Activated T-helper 2 cell treated with anti-CD3 and anti-CD28 coated beads, Interferon-gamma antibody, Interleukin-2, Interleukin-4, amounts not matched to agents 10 μg/mL and 5 μg/mL and 100 μg/mL, durations not matched to agents 14 hours and 24 hours and 36 hours (primary cell): ENCODE results near the gene GAS2L3. TPM values are rescaled to one million over a fixed set of nuclear protein-coding genes. Genes with fewer than 3 reads are reported as not detected.
A peak's percentile ranks its signal among the peaks of the same experiment; 100 is the strongest.

Experiments
- DNase-seq: peaks from one replicate; pipeline ENCODE4 v3.0.0; 2021; ENCODE audit warnings: low spot score
- H3K27ac Mint-ChIP-seq: one replicate; pipeline ENCODE4 v1.8.0; 2021; ENCODE audit warnings: mixed read lengths
- H3K27me3 Mint-ChIP-seq: one replicate; pipeline ENCODE4 v1.8.0; 2021; ENCODE audit warnings: low read depth, mixed read lengths
- H3K36me3 Mint-ChIP-seq: one replicate; pipeline ENCODE4 v1.8.0; 2021; ENCODE audit warnings: low read depth, mixed read lengths
- H3K4me1 Mint-ChIP-seq: one replicate; pipeline ENCODE4 v1.8.0; 2021; ENCODE audit warnings: low read depth, mixed read lengths
- H3K4me3 Mint-ChIP-seq: one replicate; pipeline ENCODE4 v1.8.0; 2021; ENCODE audit warnings: low read depth, mild to moderate bottlenecking, moderate library complexity, mixed read lengths
- H3K9me3 Mint-ChIP-seq: one replicate; pipeline ENCODE4 v1.8.0; 2021; ENCODE audit warnings: mixed read lengths
- intact Hi-C: fragments of 100-400 bp; cut with micrococcal nuclease; formaldehyde crosslinking; loops from one replicate; pipeline ENCODE4 v1.15.1; 2023
- total RNA-seq: library from RNA; stranded (reverse); gene quantifications from 2 replicates; pipeline ENCODE4 v1.2.3, GENCODE V29; 2022

The GAS2L3 gene
- total RNA-seq: 3.4 and 4.7 TPM in 2 replicates

DNA sequence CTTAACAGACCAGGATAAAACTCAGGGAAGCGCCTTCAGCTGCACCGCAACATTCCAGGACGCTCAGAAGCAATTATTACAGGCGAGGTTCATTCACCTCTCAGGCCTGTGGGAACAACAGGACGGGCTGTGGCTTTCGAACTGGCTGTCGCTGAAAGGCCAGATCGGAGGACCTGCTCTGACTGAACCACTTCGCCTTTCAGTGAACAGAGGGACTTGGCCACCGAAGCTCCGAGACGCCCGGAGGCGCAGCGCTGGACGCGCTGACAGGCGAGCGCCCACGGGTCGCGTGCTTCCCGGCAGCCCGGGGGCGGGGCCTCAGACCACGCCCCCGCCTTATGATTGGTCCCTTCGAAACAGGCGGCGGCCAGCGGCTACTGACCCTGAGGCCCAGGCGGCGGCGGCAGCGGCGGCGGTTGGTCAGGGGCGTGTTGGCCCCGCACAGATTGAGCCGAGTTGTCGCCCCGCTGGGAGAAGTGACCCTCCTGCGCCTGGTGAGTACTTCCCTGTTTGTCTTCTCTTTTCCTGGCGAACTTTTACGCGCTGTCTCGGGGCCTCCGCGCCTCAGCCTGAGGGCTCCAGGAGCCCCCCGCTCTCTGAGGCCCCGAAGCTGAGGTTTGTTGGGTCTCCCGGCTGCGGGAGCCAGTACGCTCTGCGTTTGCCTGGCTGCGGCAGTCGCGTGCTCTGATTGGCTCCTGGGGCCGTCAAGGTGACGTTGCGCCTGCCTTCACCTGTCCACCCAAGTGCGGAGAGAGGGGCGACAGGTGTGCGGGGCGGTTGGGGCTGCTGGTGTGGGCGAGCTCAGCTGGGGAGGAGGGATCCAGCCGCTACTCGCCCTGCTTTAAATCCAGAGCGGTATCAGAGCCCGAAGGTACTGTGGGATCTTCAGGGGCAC is at the start of gene GAS2L3:
GAS2L3 (plus strand) TSS at position 393 of the 895 bp plus-strand sequence. CDS start 21,221 bp downstream, outside the sequence.
- Mint-ChIP-seq H3K27ac (peak within 1 kb of the TSS; percentile 63), H3K9me3 (no peaks in the 10 kb centered on the region), H3K4me1 (peaks cover 15% of the 10 kb centered on the region), H3K36me3 (no peaks in the 10 kb centered on the region), H3K27me3 (peaks cover 22% of the 10 kb centered on the region), H3K4me3 (peak within 1 kb of the TSS; percentile 89)
- peak; percentile 69 for DNase-seq
- intact Hi-C loops: loop anchor here (2.0 kb wide), 1 partner anchor 307 kb away; the partner anchor contains the start of genes DEPDC4 and SCYL2

DNA sequence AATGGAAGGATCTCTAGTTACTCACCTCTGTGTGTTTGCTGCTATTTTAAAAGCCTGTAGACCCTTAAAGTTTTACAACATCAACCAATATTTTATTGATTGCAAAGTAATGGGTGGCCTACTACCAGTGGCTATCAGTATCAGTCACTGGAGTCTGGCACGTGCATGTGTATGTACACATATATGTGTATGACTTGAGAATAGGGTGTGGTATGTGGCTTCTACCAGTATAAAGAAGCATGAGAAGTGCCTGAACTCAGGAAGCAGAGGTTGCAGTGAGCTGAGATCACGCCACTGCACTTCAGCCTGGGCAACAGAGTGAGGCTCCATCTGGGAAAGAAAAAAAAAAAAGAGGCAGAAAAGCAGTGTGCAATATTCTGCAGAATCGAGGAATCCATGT is 45.5 kb upstream of the GAS2L3 start:
- H3K4me1 Mint-ChIP-seq: no peaks in the 10 kb centered on the region
- no peak overlapping the region for H3K27ac Mint-ChIP-seq
- no peak for DNase-seq
- intact Hi-C loops: no loop called here
- H3K27me3 Mint-ChIP-seq: no peaks in the 10 kb centered on the region
- H3K9me3 Mint-ChIP-seq: no peaks in the 10 kb centered on the region
- H3K4me3 Mint-ChIP-seq: no peak overlapping the region
- no peaks in the 10 kb centered on the region for H3K36me3 Mint-ChIP-seq

DNA sequence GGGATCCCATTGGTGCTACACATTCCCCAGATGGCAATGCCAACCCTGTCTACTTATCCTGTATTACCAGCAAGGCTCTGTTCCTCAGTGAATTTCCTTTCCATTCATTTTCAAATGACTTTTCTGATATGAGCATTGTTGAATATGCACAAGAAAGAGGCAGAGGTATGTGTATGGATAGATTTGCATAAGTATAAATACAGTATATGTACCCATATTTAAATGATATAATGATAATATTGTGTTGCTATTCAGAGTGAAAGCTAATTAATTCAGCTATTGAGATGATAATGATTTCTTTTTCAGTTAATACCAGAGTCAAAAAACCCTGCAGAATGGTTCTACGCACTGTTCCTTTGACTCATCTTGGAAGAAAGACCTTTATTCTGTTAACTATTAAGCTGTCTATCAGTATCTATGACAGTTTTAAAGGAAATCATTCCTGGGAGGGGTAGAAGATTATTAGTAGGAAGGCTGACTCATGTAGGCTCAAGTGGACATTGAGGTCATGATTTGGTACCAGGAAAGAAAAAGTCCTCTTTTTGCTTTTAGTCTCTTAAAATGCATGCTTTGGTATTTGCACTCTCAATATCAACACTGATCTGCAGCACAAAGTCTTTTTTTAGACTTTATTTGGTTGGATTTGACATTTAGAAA is 44.9 kb upstream of the GAS2L3 start:
- no peaks in the 10 kb centered on the region for H3K9me3 Mint-ChIP-seq
- no peaks in the 10 kb centered on the region for H3K4me1 Mint-ChIP-seq
- intact Hi-C loops: no loop called here
- no peak for DNase-seq
- H3K36me3 Mint-ChIP-seq: no peaks in the 10 kb centered on the region
- H3K4me3 Mint-ChIP-seq: no peak overlapping the region
- H3K27ac Mint-ChIP-seq: no peak overlapping the region
- no peaks in the 10 kb centered on the region for H3K27me3 Mint-ChIP-seq

DNA sequence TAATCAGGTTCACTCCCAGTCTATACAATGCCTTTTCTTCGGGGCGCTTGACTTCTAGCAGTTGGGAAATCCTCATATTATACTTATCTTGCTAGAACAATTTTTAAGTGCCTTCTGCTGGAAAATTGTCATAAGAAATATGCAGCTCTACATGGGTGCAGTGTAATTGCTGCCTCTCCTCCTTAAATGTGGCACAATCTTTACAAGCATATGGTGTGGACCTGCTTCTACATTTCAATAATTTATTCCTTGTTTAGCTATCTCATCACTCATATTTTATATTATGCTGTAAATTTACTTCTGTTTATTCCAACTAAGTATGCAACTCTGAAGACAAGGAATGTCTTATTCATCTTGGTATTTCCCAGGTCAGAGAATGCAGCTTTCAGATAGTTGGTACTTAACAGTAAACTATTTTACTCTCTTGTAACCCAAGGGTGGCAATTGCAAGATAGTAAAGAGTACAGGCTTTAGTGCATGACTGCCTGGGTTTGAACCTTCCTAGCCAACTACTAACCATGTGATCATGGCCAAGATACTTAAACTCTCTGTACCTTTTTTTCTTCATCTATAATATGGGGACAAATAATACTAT is 43.6 kb upstream of the GAS2L3 start:
- Mint-ChIP-seq H3K4me1 (no peaks in the 10 kb centered on the region), H3K27ac (no peak overlapping the region), H3K27me3 (no peaks in the 10 kb centered on the region), H3K36me3 (no peaks in the 10 kb centered on the region), H3K9me3 (no peaks in the 10 kb centered on the region), H3K4me3 (no peak overlapping the region)
- intact Hi-C loops: no loop called here
- DNase-seq: no peak

DNA sequence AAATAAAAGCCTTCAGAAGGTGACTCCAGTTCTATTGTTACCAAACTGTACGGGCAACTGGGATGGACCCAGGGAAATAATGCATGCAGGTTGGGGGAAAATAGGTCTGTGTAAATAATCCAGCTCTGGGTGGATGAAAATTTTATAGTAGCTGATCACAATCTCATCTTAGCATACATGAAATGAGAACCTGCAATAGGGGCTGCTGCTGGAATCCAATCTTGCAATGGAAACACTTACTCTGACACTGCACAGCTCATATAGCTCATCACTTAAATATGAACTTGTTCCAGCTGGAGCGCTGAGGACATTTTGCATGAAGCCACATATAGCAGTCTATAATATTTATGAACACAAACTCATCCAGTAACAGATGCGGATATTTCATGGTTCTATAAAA is 40.1 kb upstream of the GAS2L3 start:
- no peaks in the 10 kb centered on the region for H3K4me1 Mint-ChIP-seq
- no peaks in the 10 kb centered on the region for H3K9me3 Mint-ChIP-seq
- H3K27me3 Mint-ChIP-seq: no peaks in the 10 kb centered on the region
- H3K27ac Mint-ChIP-seq: no peak overlapping the region
- no peak overlapping the region for H3K4me3 Mint-ChIP-seq
- no peaks in the 10 kb centered on the region for H3K36me3 Mint-ChIP-seq
- DNase-seq: no peak
- intact Hi-C loops: no loop called here

DNA sequence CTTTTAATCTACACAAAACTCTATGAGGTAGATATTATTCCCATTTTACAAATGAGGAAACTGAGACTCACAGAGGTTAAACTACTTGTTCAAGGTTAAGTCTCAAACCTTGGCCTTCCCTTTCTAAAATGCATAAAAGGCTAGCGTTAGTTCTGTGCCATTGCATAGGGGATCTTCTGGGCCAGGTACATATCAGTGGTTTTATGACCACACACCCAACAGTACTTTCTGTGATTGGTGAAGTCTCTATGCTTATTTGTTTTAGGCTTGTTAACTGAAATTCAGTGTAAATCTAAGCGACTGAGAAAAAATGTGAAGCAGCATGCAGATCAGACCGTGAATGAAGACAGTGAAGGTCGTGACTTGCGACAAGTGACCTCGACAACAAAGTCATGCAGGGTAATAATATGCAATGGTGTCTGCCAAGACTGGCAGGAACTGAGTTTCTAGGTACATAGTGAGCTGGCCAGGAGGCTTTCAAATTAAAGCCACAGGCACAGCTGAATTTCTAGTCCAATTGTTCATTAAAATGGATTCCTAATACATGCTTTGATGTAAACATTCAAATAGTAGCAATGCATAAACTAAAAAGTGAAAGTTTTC is 38.8 kb upstream of the GAS2L3 start:
- no peaks in the 10 kb centered on the region for H3K27me3 Mint-ChIP-seq
- no peak overlapping the region for H3K27ac Mint-ChIP-seq
- intact Hi-C loops: no loop called here
- H3K4me1 Mint-ChIP-seq: no peaks in the 10 kb centered on the region
- H3K4me3 Mint-ChIP-seq: no peak overlapping the region
- no peaks in the 10 kb centered on the region for H3K36me3 Mint-ChIP-seq
- no peaks in the 10 kb centered on the region for H3K9me3 Mint-ChIP-seq
- DNase-seq: no peak

DNA sequence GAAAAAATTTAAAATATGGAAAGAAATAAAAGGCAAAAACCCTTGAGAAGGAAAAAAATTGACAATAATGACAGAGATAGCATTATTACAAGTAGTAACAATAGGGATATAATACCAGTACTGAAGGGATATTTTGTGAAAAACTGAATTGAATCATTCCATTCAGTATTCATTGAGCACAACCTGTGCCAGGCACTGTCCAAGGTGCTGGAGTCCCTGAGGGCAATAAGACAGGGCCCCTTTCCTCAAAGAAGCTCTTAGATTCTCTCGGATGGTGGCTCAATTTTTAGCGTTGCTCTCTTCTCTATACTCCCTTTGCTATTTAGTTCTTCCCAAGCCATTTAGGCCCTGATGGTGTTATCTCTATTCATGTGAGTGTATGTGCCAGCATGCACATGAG is 34.3 kb upstream of the GAS2L3 start:
- Mint-ChIP-seq H3K36me3 (no peaks in the 10 kb centered on the region), H3K4me1 (no peaks in the 10 kb centered on the region), H3K9me3 (no peaks in the 10 kb centered on the region), H3K27me3 (no peaks in the 10 kb centered on the region), H3K27ac (no peak overlapping the region), H3K4me3 (no peak overlapping the region)
- intact Hi-C loops: no loop called here
- DNase-seq: no peak

DNA sequence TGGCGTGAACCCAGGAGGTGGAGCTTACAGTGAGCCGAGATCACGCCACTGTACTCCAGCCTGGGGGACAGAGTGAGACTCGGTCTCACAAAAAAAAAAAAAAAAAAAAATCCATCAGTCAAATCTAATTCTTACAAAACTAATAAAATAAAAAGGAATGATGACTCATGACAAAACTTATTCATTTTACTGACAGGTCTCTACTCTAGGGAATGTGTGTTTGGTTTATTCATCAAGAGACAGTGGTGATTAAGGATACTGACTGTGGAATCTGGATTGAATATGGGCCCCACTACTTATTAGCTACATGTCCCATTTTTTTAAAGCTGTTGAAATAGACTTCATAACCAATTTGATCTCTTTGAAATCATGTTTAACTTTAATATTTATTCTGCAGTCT is 29.3 kb upstream of the GAS2L3 start:
- H3K9me3 Mint-ChIP-seq: no peaks in the 10 kb centered on the region
- H3K4me3 Mint-ChIP-seq: no peak overlapping the region
- no peak overlapping the region for H3K27ac Mint-ChIP-seq
- intact Hi-C loops: no loop called here
- no peaks in the 10 kb centered on the region for H3K36me3 Mint-ChIP-seq
- no peak for DNase-seq
- H3K27me3 Mint-ChIP-seq: no peaks in the 10 kb centered on the region
- peaks cover 2% of the 10 kb centered on the region for H3K4me1 Mint-ChIP-seq

DNA sequence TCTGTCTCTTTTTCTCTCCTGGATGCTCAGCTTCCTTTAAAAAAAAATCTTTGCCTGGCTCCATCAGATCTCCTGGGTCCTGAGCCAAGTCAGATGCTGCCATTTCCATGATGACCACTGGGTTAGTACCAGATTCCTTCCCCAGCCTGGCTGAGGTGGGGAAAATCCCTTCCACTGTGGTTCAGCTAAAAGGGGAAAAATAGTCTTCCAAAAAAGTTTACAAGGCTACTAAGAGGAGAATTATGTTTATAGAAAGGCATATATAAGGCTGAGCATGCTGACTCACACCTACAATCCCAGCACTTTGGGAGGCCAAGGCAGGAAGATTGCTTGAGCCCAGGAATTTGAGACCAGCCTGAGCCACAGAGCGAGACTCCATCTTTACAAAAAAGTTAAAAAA is 28.4 kb upstream of the GAS2L3 start:
- Mint-ChIP-seq H3K36me3 (no peaks in the 10 kb centered on the region), H3K27me3 (no peaks in the 10 kb centered on the region), H3K4me1 (peaks cover 2% of the 10 kb centered on the region), H3K9me3 (no peaks in the 10 kb centered on the region), H3K4me3 (no peak overlapping the region), H3K27ac (no peak overlapping the region)
- intact Hi-C loops: no loop called here
- no peak for DNase-seq

DNA sequence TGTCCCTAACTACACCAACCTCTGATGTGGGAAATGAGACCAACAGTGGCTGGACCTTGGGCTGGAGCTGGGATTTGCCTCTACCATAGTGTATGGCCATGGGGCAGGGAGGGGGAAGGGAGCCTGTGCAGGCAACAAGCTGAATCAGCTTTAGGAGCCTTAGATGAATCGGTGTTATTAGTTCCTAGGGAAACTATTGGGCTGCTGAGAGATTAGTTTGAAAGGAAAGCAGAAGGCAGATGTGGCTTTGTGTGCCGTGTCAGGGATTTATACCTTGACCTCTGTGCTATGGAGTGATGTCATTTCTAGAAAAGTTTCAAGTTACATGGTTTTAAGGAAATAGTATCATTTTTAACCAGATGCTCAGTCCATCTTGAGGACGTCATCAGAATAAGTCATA is 19.5 kb upstream of the GAS2L3 start:
- no peaks in the 10 kb centered on the region for H3K36me3 Mint-ChIP-seq
- no peak overlapping the region for H3K4me3 Mint-ChIP-seq
- DNase-seq: no peak
- no peaks in the 10 kb centered on the region for H3K9me3 Mint-ChIP-seq
- intact Hi-C loops: loop anchor here (2.0 to 10.0 kb wide), 2 partner anchors 319 to 1509 kb away; no protein-coding TSS in a partner anchor
- no peaks in the 10 kb centered on the region for H3K4me1 Mint-ChIP-seq
- no peaks in the 10 kb centered on the region for H3K27me3 Mint-ChIP-seq
- no peak overlapping the region for H3K27ac Mint-ChIP-seq

DNA sequence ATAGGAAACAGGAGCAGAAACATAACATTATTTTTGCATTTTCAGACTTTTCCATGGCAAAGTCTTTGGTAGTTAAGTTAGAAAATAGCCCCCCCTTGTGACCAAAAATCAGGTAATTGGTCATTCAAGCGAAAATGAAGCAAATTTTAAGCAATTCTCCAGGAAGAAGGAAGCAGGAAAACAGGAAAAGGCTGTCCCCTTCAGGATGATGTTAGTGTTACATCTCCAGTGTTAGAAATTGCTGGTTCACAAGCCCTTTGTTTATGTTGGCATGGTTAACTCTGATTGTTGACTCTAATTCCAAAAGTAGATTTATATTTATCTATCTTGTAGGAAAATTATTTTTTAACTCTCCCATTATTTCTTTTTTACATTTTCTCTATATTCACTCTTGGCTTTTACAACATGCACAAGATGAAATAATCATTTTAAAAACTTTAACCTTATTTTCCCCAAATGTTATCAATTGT is 18.8 kb upstream of the GAS2L3 start:
- Mint-ChIP-seq H3K9me3 (no peaks in the 10 kb centered on the region), H3K36me3 (no peaks in the 10 kb centered on the region), H3K4me3 (no peak overlapping the region), H3K27ac (no peak overlapping the region), H3K4me1 (no peaks in the 10 kb centered on the region), H3K27me3 (no peaks in the 10 kb centered on the region)
- intact Hi-C loops: loop anchor here (2.0 to 10.0 kb wide), 2 partner anchors 320 to 1510 kb away; no protein-coding TSS in a partner anchor
- DNase-seq: no peak

DNA sequence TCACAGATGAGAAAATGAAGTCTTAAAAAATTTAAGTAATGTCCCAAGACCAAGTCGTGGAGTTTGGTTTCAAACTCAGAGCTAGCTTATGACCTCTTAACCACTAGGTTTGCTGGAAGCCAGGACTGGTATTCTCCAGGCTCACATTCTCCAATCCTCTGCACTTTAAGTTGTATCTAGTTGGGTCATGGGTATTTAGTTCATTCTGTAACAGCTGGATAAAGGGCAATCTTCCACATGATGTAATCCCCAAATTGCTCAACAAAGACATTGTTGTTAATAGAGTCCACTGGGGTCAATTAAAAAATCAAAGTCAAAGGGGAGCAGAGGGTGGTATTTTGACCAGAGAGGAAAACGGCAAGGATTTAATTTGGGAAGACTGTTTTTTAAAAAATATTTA is 17.8 kb upstream of the GAS2L3 start:
- no peaks in the 10 kb centered on the region for H3K27me3 Mint-ChIP-seq
- H3K4me1 Mint-ChIP-seq: no peaks in the 10 kb centered on the region
- intact Hi-C loops: loop anchor here (2.0 to 10.0 kb wide), 2 partner anchors 321 to 1511 kb away; no protein-coding TSS in a partner anchor
- no peak overlapping the region for H3K27ac Mint-ChIP-seq
- H3K36me3 Mint-ChIP-seq: no peaks in the 10 kb centered on the region
- DNase-seq: no peak
- no peak overlapping the region for H3K4me3 Mint-ChIP-seq
- no peaks in the 10 kb centered on the region for H3K9me3 Mint-ChIP-seq
